Measurements from ENCODE around the gene CACNA2D3.

- no peak for TF ChIP-seq CTCF (conservative IDR thresholded peaks at IDR 0.05)
- TF ChIP-seq EZH2 (IDR thresholded peaks at IDR 0.05; ENCODE audit: low read depth): no peak
These were observed 441.3 kb downstream of the CACNA2D3 start for GRCh38 chr3:54563501-54564200.

All from PC-9 (cell line).